Skeletal muscle satellite cell (primary cell): Measurements from ENCODE around the gene BTC. TPM values are rescaled to one million over a fixed set of nuclear protein-coding genes. Genes with fewer than 3 reads are reported as not detected.
"Not testable (repeated sequence)": the region's sequence is repeated elsewhere in the genome, so short reads cannot be mapped to it uniquely, and the experiment has no call there.

Source experiments
- H3K27me3 ChIP-seq: 2 replicates; pipeline ENCODE4 v1.7.0; 2013; ENCODE audit warnings: low read length; ENCODE audit not compliant: control insufficient read depth, insufficient read depth
- H3K36me3 ChIP-seq: 2 replicates; pipeline ENCODE4 v1.7.0; 2013; ENCODE audit warnings: mild to moderate bottlenecking, control low read depth, low read length; ENCODE audit not compliant: insufficient read depth
- H3K4me1 ChIP-seq: 2 replicates; pipeline ENCODE4 v1.7.0; 2013; ENCODE audit warnings: low read length; ENCODE audit not compliant: control insufficient read depth, insufficient read depth
- H3K4me2 ChIP-seq: 2 replicates; pipeline ENCODE4 v1.7.0; 2013; ENCODE audit warnings: mild to moderate bottlenecking, low read length
- H3K4me3 ChIP-seq: 2 replicates; pipeline ENCODE4 v1.7.0; 2013; ENCODE audit warnings: low read length
- H3K9ac ChIP-seq: 2 replicates; pipeline ENCODE4 v1.7.0; 2013; ENCODE audit warnings: mild to moderate bottlenecking, low read depth, low read length, moderate library complexity
- H3K9me3 ChIP-seq: replicated peaks from 2 replicates; pipeline ENCODE4 v1.7.0; 2013; ENCODE audit warnings: mild to moderate bottlenecking, control low read depth, low read length
- total RNA-seq: library from RNA; depleted of rRNA; stranded (reverse); fragments of >200 nt; gene quantifications from 2 replicates; pipeline ENCODE4 v1.2.3, GENCODE V29; 2012; rRNA removed

BTC gene, protein sequence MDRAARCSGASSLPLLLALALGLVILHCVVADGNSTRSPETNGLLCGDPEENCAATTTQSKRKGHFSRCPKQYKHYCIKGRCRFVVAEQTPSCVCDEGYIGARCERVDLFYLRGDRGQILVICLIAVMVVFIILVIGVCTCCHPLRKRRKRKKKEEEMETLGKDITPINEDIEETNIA
- total RNA-seq, result 1.3 TPM in 1 of 2 replicates, not detected in the other

DNA sequence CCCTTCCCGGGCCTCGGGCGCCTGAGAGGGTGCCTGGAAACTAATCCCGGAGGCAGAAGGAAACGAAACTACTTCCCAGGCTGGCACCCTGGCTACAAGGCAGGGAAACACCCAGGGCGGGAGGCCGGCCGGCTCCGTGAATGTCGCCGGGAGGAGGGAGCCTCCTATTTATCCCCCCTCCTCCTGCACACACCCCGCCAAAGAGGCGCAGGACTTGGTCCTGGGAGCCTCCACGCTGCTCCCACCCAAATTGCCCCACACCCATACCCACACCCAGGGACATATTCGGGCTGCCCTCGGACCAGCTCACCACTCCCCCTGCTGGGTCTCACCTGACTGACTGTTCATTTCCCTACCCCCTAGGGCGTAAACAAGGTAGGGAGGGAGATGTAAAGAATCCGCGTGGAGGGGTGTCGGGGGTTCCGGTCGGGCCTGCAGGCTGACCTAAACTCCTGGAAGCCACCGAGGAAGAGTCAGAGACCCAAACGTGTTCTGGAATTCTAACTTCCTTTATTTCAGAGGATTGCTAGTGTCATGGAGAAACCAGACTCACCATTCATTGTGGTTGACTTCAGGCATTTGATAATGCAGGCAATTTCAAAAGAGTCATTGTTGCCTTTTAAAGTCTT, at the start of gene BTC:
BTC (minus strand) TSS at position 142 of the 629 bp plus-strand sequence. CDS start 198 bp downstream, outside the sequence.
- Histone ChIP-seq H3K4me1 (peaks cover 5% of the 10 kb centered on the region), H3K4me2 (peak within 1 kb of the TSS; percentile 99), H3K9me3 (no peaks in the 10 kb centered on the region), H3K9ac (peak within 1 kb of the TSS; percentile 80), H3K27me3 (peaks cover 50% of the 10 kb centered on the region), H3K4me3 (peak within 1 kb of the TSS; percentile 85), H3K36me3 (no peaks in the 10 kb centered on the region)

DNA sequence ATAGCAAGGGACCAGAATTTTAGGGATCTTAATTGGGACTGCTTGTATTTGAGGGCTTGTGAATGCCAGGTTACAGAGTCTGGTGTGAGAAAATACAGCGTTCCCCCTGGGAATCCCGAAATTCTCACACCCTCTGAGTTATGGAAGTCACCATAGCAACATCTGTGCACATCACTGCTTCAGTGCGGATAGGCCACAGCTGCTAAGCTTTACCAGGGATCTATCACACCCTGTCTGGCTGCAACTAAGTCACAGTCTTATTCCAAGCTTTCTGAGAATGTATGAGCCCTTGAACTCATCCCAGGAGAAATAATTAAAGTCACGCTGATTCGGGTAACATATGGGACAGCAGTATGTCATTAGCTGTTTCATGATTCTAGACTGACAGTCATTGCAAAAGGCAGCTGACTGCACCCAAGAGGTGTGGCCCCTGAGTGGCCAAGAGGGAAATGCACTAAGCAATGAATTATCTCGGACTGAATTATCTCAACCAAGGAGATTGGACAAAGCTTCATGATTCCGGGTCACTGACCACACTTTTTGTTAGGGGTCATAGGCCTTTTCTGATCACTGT, 46.7 kb upstream of the BTC start:
- no peak overlapping the region for H3K9ac ChIP-seq
- H3K27me3 ChIP-seq, result peaks cover 15% of the 10 kb centered on the region
- no peaks in the 10 kb centered on the region for H3K36me3 ChIP-seq
- no peaks in the 10 kb centered on the region for H3K9me3 ChIP-seq
- no peak overlapping the region for H3K4me2 ChIP-seq
- peaks cover 4% of the 10 kb centered on the region for H3K4me1 ChIP-seq
- H3K4me3 ChIP-seq, result no peak overlapping the region

DNA sequence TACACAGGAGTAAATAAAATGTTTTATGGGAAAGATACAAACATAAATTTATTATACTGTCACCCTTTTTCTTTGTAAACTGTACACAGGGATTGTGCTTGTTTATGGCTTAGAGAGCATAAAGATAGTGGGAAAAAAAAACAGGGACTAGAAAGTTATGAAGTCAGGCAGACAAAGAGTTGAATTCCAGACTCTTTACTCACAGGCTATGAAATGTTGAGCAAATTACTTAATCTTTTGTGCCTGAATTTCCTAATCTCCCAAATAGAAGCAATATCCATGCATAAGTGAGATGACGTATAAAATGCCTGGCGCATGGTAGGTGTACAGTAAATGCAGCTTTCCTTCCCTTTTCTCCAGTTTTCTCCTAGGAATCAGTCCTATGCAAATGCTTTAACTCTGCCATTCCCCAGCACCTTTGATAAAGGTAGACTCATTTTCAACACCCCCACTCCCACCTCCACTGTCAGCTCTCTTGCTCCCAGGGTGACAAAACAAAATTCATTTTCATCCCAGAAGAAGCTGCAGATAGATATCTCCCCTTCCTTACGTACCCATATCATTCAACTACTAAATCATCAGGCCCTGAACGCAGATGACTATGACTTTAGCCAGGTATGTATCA, 44.5 kb upstream of the BTC start:
- H3K9me3 ChIP-seq, result no peaks in the 10 kb centered on the region
- no peak overlapping the region for H3K4me3 ChIP-seq
- no peak overlapping the region for H3K9ac ChIP-seq
- H3K27me3 ChIP-seq, result peaks cover 9% of the 10 kb centered on the region
- H3K36me3 ChIP-seq, result no peaks in the 10 kb centered on the region
- peaks cover 4% of the 10 kb centered on the region for H3K4me1 ChIP-seq
- H3K4me2 ChIP-seq, result no peak overlapping the region

DNA sequence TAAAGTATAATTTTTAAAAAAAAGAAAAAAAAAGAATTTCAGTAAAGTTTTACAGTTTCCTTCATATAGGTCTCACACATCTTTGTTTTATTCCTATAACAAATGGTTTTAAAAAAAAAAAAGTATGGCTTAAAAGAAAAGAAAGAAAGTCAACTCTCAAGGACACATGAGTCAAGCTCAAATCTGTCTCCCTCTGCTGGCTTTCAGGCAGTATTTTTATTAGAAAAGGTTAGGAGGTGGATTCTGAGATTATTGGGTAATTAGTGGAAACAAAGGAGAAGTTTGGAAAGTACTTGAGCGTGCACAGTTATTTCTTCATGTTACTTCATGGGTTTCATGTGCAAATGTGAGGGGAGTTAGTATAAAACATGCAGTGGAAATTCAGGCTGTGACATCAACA, 36.6 kb upstream of the BTC start:
- no peaks in the 10 kb centered on the region for H3K4me1 ChIP-seq
- H3K27me3 ChIP-seq, result peaks cover 5% of the 10 kb centered on the region
- H3K9me3 ChIP-seq, result no peaks in the 10 kb centered on the region
- H3K4me3 ChIP-seq, result no peak overlapping the region
- H3K36me3 ChIP-seq, result no peaks in the 10 kb centered on the region
- no peak overlapping the region for H3K4me2 ChIP-seq
- no peak overlapping the region for H3K9ac ChIP-seq

- Histone ChIP-seq H3K4me1 (no peaks in the 10 kb centered on the region), H3K27me3 (peaks cover 30% of the 10 kb centered on the region), H3K9me3 (no peaks in the 10 kb centered on the region), H3K4me3 (no peak overlapping the region), H3K4me2 (no peak overlapping the region), H3K9ac (no peak overlapping the region), H3K36me3 (no peaks in the 10 kb centered on the region)
These were observed 28.9 kb upstream of the BTC start for GRCh38 chr4:74823194-74823593.

- Histone ChIP-seq H3K4me2 (no peak overlapping the region), H3K4me1 (no peaks in the 10 kb centered on the region)
These were observed 28.3 kb upstream of the BTC start for GRCh38 chr4:74822603-74823002.

GRCh38 chr4:74821541-74821940, 27.2 kb upstream of the BTC start:
- H3K4me3 ChIP-seq, result no peak overlapping the region
- H3K9ac ChIP-seq, result no peak overlapping the region
- no peaks in the 10 kb centered on the region for H3K36me3 ChIP-seq
- no peaks in the 10 kb centered on the region for H3K4me1 ChIP-seq
- H3K27me3 ChIP-seq, result peaks cover 33% of the 10 kb centered on the region
- no peak overlapping the region for H3K4me2 ChIP-seq
- no peaks in the 10 kb centered on the region for H3K9me3 ChIP-seq

More at GRCh38 chr4:74822603-74823002, 28.3 kb upstream of the BTC start:
- Histone ChIP-seq H3K36me3 (no peaks in the 10 kb centered on the region), H3K27me3 (peaks cover 30% of the 10 kb centered on the region), H3K9me3 (no peaks in the 10 kb centered on the region), H3K4me3 (no peak overlapping the region), H3K9ac (no peak overlapping the region)

- no peak overlapping the region for H3K4me2 ChIP-seq
- H3K9me3 ChIP-seq, result no peaks in the 10 kb centered on the region
- H3K36me3 ChIP-seq, result no peaks in the 10 kb centered on the region
- peaks cover 12% of the 10 kb centered on the region for H3K27me3 ChIP-seq
- no peak overlapping the region for H3K4me3 ChIP-seq
- no peak overlapping the region for H3K9ac ChIP-seq
- H3K4me1 ChIP-seq, result no peaks in the 10 kb centered on the region
These were observed 19.7 kb upstream of the BTC start for GRCh38 chr4:74814052-74814451.

DNA sequence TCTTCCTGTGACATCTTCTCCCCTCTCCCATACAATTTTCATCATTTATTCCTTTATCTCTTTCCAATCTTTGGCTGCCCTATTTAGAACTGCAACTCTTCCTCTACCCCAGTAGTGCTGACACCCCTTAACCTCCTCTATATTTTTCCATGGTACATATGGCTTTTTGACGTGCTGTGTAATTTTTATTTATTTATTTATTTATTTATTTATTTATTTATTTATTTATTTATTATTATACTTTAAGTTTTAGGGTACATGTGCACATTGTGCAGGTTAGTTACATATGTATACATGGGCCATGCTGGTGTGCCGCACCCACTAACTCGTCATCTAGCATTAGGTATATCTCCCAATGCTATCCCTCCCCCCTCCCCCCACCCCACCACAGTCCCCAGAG, 17.7 kb upstream of the BTC start:
- H3K9me3 ChIP-seq, result not testable (repeated sequence)
- peaks cover 10% of the 10 kb centered on the region for H3K27me3 ChIP-seq

GRCh38 chr4:74805601-74806000, 11.3 kb upstream of the BTC start:
- Histone ChIP-seq H3K4me2 (no peak overlapping the region), H3K4me3 (no peak overlapping the region), H3K9ac (no peak overlapping the region), H3K9me3 (no peaks in the 10 kb centered on the region), H3K4me1 (peaks cover 3% of the 10 kb centered on the region), H3K36me3 (no peaks in the 10 kb centered on the region), H3K27me3 (no peaks in the 10 kb centered on the region)

More for the DNA sequence above, 17.7 kb upstream of the BTC start:
- H3K9ac ChIP-seq, H3K4me2 ChIP-seq, H3K36me3 ChIP-seq, H3K4me3 ChIP-seq, H3K4me1 ChIP-seq: not testable (repeated sequence)

DNA sequence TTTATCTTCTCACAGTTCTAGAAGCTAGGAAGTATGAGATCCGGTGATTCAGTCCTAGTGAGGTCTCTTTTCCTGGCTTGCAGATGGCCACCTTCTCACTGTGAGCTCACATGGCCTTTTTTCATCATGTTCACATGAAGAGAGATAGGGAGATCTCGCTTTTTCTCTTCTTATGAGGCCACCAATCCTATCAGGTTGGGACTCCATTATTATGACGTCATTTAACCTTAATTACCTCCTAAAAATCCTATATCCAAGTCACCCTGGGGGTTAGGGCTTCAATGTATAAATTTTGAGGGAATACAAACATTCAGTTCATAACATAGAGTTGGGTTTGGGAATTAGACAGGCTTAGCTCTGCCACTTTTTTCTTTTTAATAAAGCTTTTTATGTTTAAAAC, 6.0 kb upstream of the BTC start:
- H3K9me3 ChIP-seq, result no peaks in the 10 kb centered on the region

More for the DNA sequence above, 6.0 kb upstream of the BTC start:
- Histone ChIP-seq H3K4me2 (no peak overlapping the region), H3K27me3 (peaks cover 13% of the 10 kb centered on the region), H3K9ac (no peak overlapping the region), H3K4me3 (no peak overlapping the region), H3K4me1 (peaks cover under 1% of the 10 kb centered on the region), H3K36me3 (no peaks in the 10 kb centered on the region)
